AG09309 (cell line): ENCODE results near the gene CFAP251.

Experiments used
- DNase-seq: peaks from one replicate; pipeline ENCODE4 v3.0.0-alpha.2; 2010; ENCODE audit warnings: low read depth
- H3K4me3 ChIP-seq: 2 replicates; pipeline ENCODE4 v1.5.1; 2011; ENCODE audit warnings: mild to moderate bottlenecking, low read depth, low read length, moderate library complexity; ENCODE audit not compliant: control insufficient read depth
- CTCF ChIP-seq: IDR thresholded peaks from 2 replicates; pipeline ENCODE4 v1.5.1; 2011; ENCODE audit warnings: mild to moderate bottlenecking, low read depth, low read length, inconsistent platforms; ENCODE audit not compliant: insufficient read depth, control insufficient read depth; ENCODE audit errors: missing control alignments

The CFAP251 gene

GRCh38 chr12:121953695-121954094 lies 35.3 kb downstream of the CFAP251 start:
- DNase-seq, result no peak
- no peak for TF ChIP-seq CTCF
- H3K4me3 ChIP-seq, result no peak overlapping the region

GRCh38 chr12:121955258-121956237 lies 37.2 kb downstream of the CFAP251 start:
- peak; percentile 62 for TF ChIP-seq CTCF
- no peak overlapping the region for H3K4me3 ChIP-seq
- DNase-seq, result no peak

- H3K4me3 ChIP-seq, result no peak overlapping the region
- no peak for TF ChIP-seq CTCF
- no peak for DNase-seq
Observed at GRCh38 chr12:121957861-121958515, 39.6 kb downstream of the CFAP251 start.

GRCh38 chr12:121958541-121959240 lies 40.3 kb downstream of the CFAP251 start:
- H3K4me3 ChIP-seq, result no peak overlapping the region
- TF ChIP-seq CTCF, result no peak
- no peak for DNase-seq

GRCh38 chr12:121960541-121960940 lies 42.1 kb downstream of the CFAP251 start:
- H3K4me3 ChIP-seq, result no peak overlapping the region
- no peak for DNase-seq
- TF ChIP-seq CTCF, result no peak

GRCh38 chr12:121961195-121961879 lies 42.9 kb downstream of the CFAP251 start:
- no peak for TF ChIP-seq CTCF
- H3K4me3 ChIP-seq, result no peak overlapping the region
- DNase-seq, result no peak
